Measurements from ENCODE around the gene SHBG. TPM values are rescaled to one million over a fixed set of nuclear protein-coding genes. Genes with fewer than 3 reads are reported as not detected.
A peak's percentile ranks its signal among the peaks of the same experiment; 100 is the strongest.
"Not testable (repeated sequence)": the region's sequence is repeated elsewhere in the genome, so short reads cannot be mapped to it uniquely, and the experiment has no call there.

The SHBG gene
- total and polyA plus RNA-seq, 2 experiments from 2014 or later, result 2.2 to 5.6 TPM

GRCh38 chr17:7614425-7615264 lies 15.3 kb upstream of the SHBG start, which contains the start of gene FXR2:
TSS of gene FXR2 (minus strand) at chr17:7614897. CDS start at chr17:7614532, 365 bp downstream.
- no peaks in the 10 kb centered on the region for H3K36me3 ChIP-seq
- no peaks in the 10 kb centered on the region for H3K27me3 ChIP-seq
- H3K4me1 ChIP-seq (ENCODE audit: low read depth), result peaks cover 11% of the 10 kb centered on the region
- H3K9me3 ChIP-seq (ENCODE audit: low read depth), result no peaks in the 10 kb centered on the region
- peak; percentile 65 for TF ChIP-seq CTCF (IDR thresholded peaks at IDR 0.05; ENCODE audit: low read depth, low read length)
- DNase-seq (ENCODE audit: low read depth in 1 of 2, low spot score in 1 of 2), result peak; percentile 100
- peak within 1 kb of the TSS; percentile 95 for H3K27ac ChIP-seq
- H3K4me3 ChIP-seq, result peak within 1 kb of the TSS; percentile 94

- H3K36me3 ChIP-seq, result no peaks in the 10 kb centered on the region
- DNase-seq (ENCODE audit: low read depth in 1 of 2, low spot score in 1 of 2), result no peak
- no peaks in the 10 kb centered on the region for H3K27me3 ChIP-seq
- peak overlapping the region; percentile 90 for H3K27ac ChIP-seq
- H3K4me3 ChIP-seq, result peak overlapping the region; percentile 30
- TF ChIP-seq CTCF (IDR thresholded peaks at IDR 0.05; ENCODE audit: low read depth, low read length), result no peak
- peaks cover 11% of the 10 kb centered on the region for H3K4me1 ChIP-seq (ENCODE audit: low read depth)
- no peaks in the 10 kb centered on the region for H3K9me3 ChIP-seq (ENCODE audit: low read depth)
Measured at GRCh38 chr17:7615265-7615747, 14.6 kb upstream of the SHBG start.

- H3K27ac ChIP-seq, result no peak overlapping the region
- no peak for TF ChIP-seq CTCF (IDR thresholded peaks at IDR 0.05; ENCODE audit: low read depth, low read length)
- no peak for DNase-seq (ENCODE audit: low read depth in 1 of 2, low spot score in 1 of 2)
- H3K4me1 ChIP-seq (ENCODE audit: low read depth), result peaks cover under 1% of the 10 kb centered on the region
- H3K27me3 ChIP-seq, result no peaks in the 10 kb centered on the region
- H3K36me3 ChIP-seq, result no peaks in the 10 kb centered on the region
- no peak overlapping the region for H3K4me3 ChIP-seq
- no peaks in the 10 kb centered on the region for H3K9me3 ChIP-seq (ENCODE audit: low read depth)
Measured at GRCh38 chr17:7618608-7619007, 11.3 kb upstream of the SHBG start.

- DNase-seq (ENCODE audit: low read depth in 1 of 2, low spot score in 1 of 2), result no peak
- Histone ChIP-seq H3K4me3 (no peak overlapping the region), H3K27ac (no peak overlapping the region), H3K9me3 (ENCODE audit: low read depth) (no peaks in the 10 kb centered on the region), H3K4me1 (ENCODE audit: low read depth) (no peaks in the 10 kb centered on the region), H3K27me3 (no peaks in the 10 kb centered on the region), H3K36me3 (no peaks in the 10 kb centered on the region)
- TF ChIP-seq CTCF (IDR thresholded peaks at IDR 0.05; ENCODE audit: low read depth, low read length), result no peak
Measured at GRCh38 chr17:7620835-7621234, 9.1 kb upstream of the SHBG start.

GRCh38 chr17:7623661-7624060 lies 6.3 kb upstream of the SHBG start:
- Histone ChIP-seq H3K27ac (no peak overlapping the region), H3K4me1 (ENCODE audit: low read depth) (peaks cover 9% of the 10 kb centered on the region), H3K4me3 (no peak overlapping the region), H3K27me3 (no peaks in the 10 kb centered on the region), H3K9me3 (ENCODE audit: low read depth) (no peaks in the 10 kb centered on the region), H3K36me3 (no peaks in the 10 kb centered on the region)
- no peak for DNase-seq (ENCODE audit: low read depth in 1 of 2, low spot score in 1 of 2)
- no peak for TF ChIP-seq CTCF (IDR thresholded peaks at IDR 0.05; ENCODE audit: low read depth, low read length)

GRCh38 chr17:7625749-7626148 lies 4.2 kb upstream of the SHBG start:
- not testable (repeated sequence) for H3K9me3 ChIP-seq (ENCODE audit: low read depth); H3K4me1 ChIP-seq (ENCODE audit: low read depth); H3K36me3 ChIP-seq; H3K27me3 ChIP-seq; H3K27ac ChIP-seq; DNase-seq (ENCODE audit: low read depth in 1 of 2, low spot score in 1 of 2); H3K4me3 ChIP-seq
